ENCODE measurements around the gene ARIH1.
"Not testable (repeated sequence)": the region's sequence is repeated elsewhere in the genome, so short reads cannot be mapped to it uniquely, and the experiment has no call there.

ARIH1 gene

GRCh38 chr15:72648631-72649253, 174.6 kb downstream of the ARIH1 start:
- H3K9me3 ChIP-seq (ENCODE audit: low read length); H3K4me3 ChIP-seq (ENCODE audit: low read depth in 1 of 2, low read length in 2 of 2); H3K27me3 ChIP-seq (ENCODE audit: control insufficient read depth in 1 of 2, insufficient read depth in 2 of 2, low read length in 2 of 2); H3K27ac ChIP-seq (ENCODE audit: low read depth, low read length); H3K4me1 ChIP-seq (ENCODE audit: insufficient read depth, low read length); H3K36me3 ChIP-seq (ENCODE audit: insufficient read depth, low read length); H3K9ac ChIP-seq (ENCODE audit: low read length): not testable (repeated sequence)
